ENCODE measurements around the gene GLP1R.
A peak's percentile ranks its signal among the peaks of the same experiment; 100 is the strongest.

The GLP1R gene

GRCh38 chr6:39037707-39038106, 10.9 kb upstream of the GLP1R start:
- FAIRE-seq: no peak
- TF ChIP-seq SPI1 (IDR thresholded peaks at IDR 0.05; ENCODE audit: low read depth, low read length) (no peak), TAF1 (IDR thresholded peaks at IDR 0.05; ENCODE audit: low read depth, low read length) (no peak), POU2F2 (IDR thresholded peaks at IDR 0.05; ENCODE audit: low read depth, low read length) (no peak), PAX5 (IDR thresholded peaks at IDR 0.05; ENCODE audit: insufficient read depth, low read length, severe bottlenecking) (no peak), POLR2AphosphoS5 (IDR thresholded peaks at IDR 0.05; ENCODE audit: low read depth, low read length) (no peak), POLR2A (IDR thresholded peaks at IDR 0.05; ENCODE audit: low read depth, low read length) (no peak)
- no peak for DNase-seq (ENCODE audit: insufficient read length, low spot score)

- TF ChIP-seq POLR2A (IDR thresholded peaks at IDR 0.05; ENCODE audit: low read depth, low read length): no peak
- TF ChIP-seq TAF1 (IDR thresholded peaks at IDR 0.05; ENCODE audit: low read depth, low read length): no peak
- no peak for TF ChIP-seq PAX5 (IDR thresholded peaks at IDR 0.05; ENCODE audit: insufficient read depth, low read length, severe bottlenecking)
- no peak for TF ChIP-seq SPI1 (IDR thresholded peaks at IDR 0.05; ENCODE audit: low read depth, low read length)
- no peak for TF ChIP-seq POLR2AphosphoS5 (IDR thresholded peaks at IDR 0.05; ENCODE audit: low read depth, low read length)
- TF ChIP-seq POU2F2 (IDR thresholded peaks at IDR 0.05; ENCODE audit: low read depth, low read length): no peak
- FAIRE-seq (no peak), DNase-seq (ENCODE audit: insufficient read length, low spot score) (no peak)
Measured at GRCh38 chr6:39040080-39040673, 8.4 kb upstream of the GLP1R start.

GRCh38 chr6:39041072-39041471, 7.5 kb upstream of the GLP1R start:
- DNase-seq (ENCODE audit: insufficient read length, low spot score) (no peak), FAIRE-seq (no peak)
- TF ChIP-seq TAF1 (IDR thresholded peaks at IDR 0.05; ENCODE audit: low read depth, low read length) (no peak), POLR2A (IDR thresholded peaks at IDR 0.05; ENCODE audit: low read depth, low read length) (no peak), SPI1 (IDR thresholded peaks at IDR 0.05; ENCODE audit: low read depth, low read length) (peak; percentile 71), POLR2AphosphoS5 (IDR thresholded peaks at IDR 0.05; ENCODE audit: low read depth, low read length) (no peak), PAX5 (IDR thresholded peaks at IDR 0.05; ENCODE audit: insufficient read depth, low read length, severe bottlenecking) (no peak)

GRCh38 chr6:39043776-39044175, 4.8 kb upstream of the GLP1R start:
- DNase-seq (ENCODE audit: insufficient read length, low spot score): no peak
- FAIRE-seq: no peak
- no peak for TF ChIP-seq POU2F2 (IDR thresholded peaks at IDR 0.05; ENCODE audit: low read depth, low read length)
- TF ChIP-seq PAX5 (IDR thresholded peaks at IDR 0.05; ENCODE audit: insufficient read depth, low read length, severe bottlenecking): no peak
- no peak for TF ChIP-seq POLR2A (IDR thresholded peaks at IDR 0.05; ENCODE audit: low read depth, low read length)
- no peak for TF ChIP-seq TAF1 (IDR thresholded peaks at IDR 0.05; ENCODE audit: low read depth, low read length)
- TF ChIP-seq POLR2AphosphoS5 (IDR thresholded peaks at IDR 0.05; ENCODE audit: low read depth, low read length): no peak
- no peak for TF ChIP-seq SPI1 (IDR thresholded peaks at IDR 0.05; ENCODE audit: low read depth, low read length)

GRCh38 chr6:39044181-39044580, 4.4 kb upstream of the GLP1R start:
- FAIRE-seq (no peak), DNase-seq (ENCODE audit: insufficient read length, low spot score) (no peak)
- TF ChIP-seq POU2F2 (IDR thresholded peaks at IDR 0.05; ENCODE audit: low read depth, low read length): no peak
- no peak for TF ChIP-seq POLR2AphosphoS5 (IDR thresholded peaks at IDR 0.05; ENCODE audit: low read depth, low read length)
- TF ChIP-seq TAF1 (IDR thresholded peaks at IDR 0.05; ENCODE audit: low read depth, low read length): no peak
- no peak for TF ChIP-seq POLR2A (IDR thresholded peaks at IDR 0.05; ENCODE audit: low read depth, low read length)
- TF ChIP-seq SPI1 (IDR thresholded peaks at IDR 0.05; ENCODE audit: low read depth, low read length): no peak
- no peak for TF ChIP-seq PAX5 (IDR thresholded peaks at IDR 0.05; ENCODE audit: insufficient read depth, low read length, severe bottlenecking)

- FAIRE-seq (no peak), DNase-seq (ENCODE audit: insufficient read length, low spot score) (no peak)
- no peak for TF ChIP-seq POLR2AphosphoS5 (IDR thresholded peaks at IDR 0.05; ENCODE audit: low read depth, low read length)
- no peak for TF ChIP-seq POU2F2 (IDR thresholded peaks at IDR 0.05; ENCODE audit: low read depth, low read length)
Measured at GRCh38 chr6:39047434-39048327, 900 bp upstream of the GLP1R start.

GRCh38 chr6:39049575-39050283, 1.1 kb downstream of the GLP1R start:
- FAIRE-seq (no peak), DNase-seq (ENCODE audit: insufficient read length, low spot score) (no peak)
- no peak for TF ChIP-seq SPI1 (IDR thresholded peaks at IDR 0.05; ENCODE audit: low read depth, low read length)
- TF ChIP-seq POU2F2 (IDR thresholded peaks at IDR 0.05; ENCODE audit: low read depth, low read length): no peak
- TF ChIP-seq TAF1 (IDR thresholded peaks at IDR 0.05; ENCODE audit: low read depth, low read length): no peak
- TF ChIP-seq POLR2AphosphoS5 (IDR thresholded peaks at IDR 0.05; ENCODE audit: low read depth, low read length): no peak
- no peak for TF ChIP-seq PAX5 (IDR thresholded peaks at IDR 0.05; ENCODE audit: insufficient read depth, low read length, severe bottlenecking)
- TF ChIP-seq POLR2A (IDR thresholded peaks at IDR 0.05; ENCODE audit: low read depth, low read length): no peak

- TF ChIP-seq SPI1 (IDR thresholded peaks at IDR 0.05; ENCODE audit: low read depth, low read length) (no peak), POLR2A (IDR thresholded peaks at IDR 0.05; ENCODE audit: low read depth, low read length) (no peak), TAF1 (IDR thresholded peaks at IDR 0.05; ENCODE audit: low read depth, low read length) (no peak)
- FAIRE-seq: no peak
- DNase-seq (ENCODE audit: insufficient read length, low spot score): no peak
Measured at GRCh38 chr6:39050453-39051112, 2.0 kb downstream of the GLP1R start.

All from GM12891 (cell line).